HG03039 (cell line): Measurements from ENCODE around the gene UBXN2A.
"Not testable (repeated sequence)": the region's sequence is repeated elsewhere in the genome, so short reads cannot be mapped to it uniquely, and the experiment has no call there.

Experiments used
- ATAC-seq: cut with Tn5 transposase; IDR thresholded peaks from one replicate; pipeline ENCODE4 v1.9.1; 2021; ENCODE audit warnings: mild to moderate bottlenecking, moderate library complexity; ENCODE audit not compliant: unreplicated experiment

UBXN2A gene

DNA sequence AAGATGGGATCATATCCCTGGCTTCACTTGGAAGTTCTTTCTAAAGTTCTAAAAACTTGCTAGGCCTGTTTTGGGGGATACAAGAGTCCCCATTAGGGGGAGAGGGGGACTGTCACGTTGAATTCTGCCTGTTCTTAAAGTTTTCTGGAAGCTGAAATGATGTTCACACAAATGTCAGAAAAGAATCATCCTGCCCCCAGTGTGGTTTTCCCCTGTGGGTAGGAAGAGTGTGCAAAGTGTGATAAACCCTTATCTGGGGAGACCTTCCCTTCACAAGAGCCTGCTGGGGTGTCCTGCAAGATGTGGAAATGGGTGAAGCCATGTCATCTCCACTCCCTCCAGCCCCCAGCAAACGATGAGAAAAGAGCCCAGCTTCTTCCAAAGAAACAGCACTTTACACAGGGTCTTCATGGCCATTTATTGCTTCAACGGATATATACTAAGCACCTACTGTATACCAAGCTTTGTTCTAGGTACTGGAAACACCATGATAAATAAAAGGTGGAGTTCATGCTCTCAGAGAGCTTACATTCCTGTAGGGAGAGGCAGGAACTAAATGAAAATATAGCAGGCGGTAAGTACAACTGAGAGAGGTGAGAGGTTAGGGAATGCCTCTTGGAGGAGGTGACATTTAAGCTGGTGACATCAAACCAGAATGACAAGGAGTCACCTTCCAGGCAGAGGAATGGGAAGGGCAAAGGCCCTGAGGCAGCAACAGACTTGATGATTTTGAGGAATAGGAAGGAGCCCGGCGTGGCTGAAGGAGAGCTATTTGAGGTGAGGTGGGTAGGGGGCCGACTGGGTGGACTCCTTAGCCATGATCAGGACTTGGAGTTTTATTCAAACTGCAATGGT is 71.2 kb downstream of the UBXN2A start:
- no peak for ATAC-seq

GRCh38 chr2:24012521-24013188 is 72.4 kb downstream of the UBXN2A start:
- ATAC-seq = no peak

DNA sequence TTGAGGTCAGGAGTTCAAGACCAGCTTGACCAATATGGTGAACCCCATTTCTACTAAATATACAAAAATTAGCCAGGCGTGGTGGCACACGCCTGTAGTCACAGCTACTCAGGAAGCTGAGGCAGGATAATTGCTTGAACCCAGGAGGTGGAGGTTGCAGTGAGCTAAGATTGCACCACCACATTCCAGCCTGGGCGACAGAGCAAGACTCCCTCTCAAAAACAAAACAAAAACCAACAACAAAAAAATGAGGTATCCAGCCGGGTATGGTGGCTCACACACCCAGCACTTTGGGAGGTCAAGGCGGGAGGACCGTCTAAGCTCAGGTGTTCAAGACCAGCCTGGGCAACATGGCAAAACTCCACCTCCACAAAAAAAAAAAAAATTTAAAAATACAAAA is 74.6 kb downstream of the UBXN2A start:
- ATAC-seq = not testable (repeated sequence)

GRCh38 chr2:24015562-24016375 is 75.5 kb downstream of the UBXN2A start:
- ATAC-seq = no peak

DNA sequence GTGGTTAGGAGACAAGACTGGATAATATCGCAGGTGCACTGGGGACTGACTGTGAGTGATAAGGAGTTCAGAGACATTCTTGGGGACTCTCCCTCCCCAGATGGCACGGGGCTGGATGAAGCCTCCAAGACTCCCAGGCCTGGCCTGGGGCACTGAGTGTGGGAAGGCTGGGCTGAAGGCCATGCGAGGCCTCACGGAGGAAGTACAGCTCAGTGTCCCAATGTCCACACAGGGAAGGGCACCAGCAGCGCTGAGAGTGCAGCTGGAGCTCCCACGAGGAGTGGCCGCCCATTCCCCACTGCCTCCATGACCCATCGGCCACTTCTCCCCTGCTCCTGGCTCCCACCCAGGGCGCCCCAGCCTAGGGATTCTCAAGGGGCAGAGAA is 76.1 kb downstream of the UBXN2A start:
- ATAC-seq = no peak

- no peak for ATAC-seq
These were observed 76.8 kb downstream of the UBXN2A start for GRCh38 chr2:24016853-24017703.

DNA sequence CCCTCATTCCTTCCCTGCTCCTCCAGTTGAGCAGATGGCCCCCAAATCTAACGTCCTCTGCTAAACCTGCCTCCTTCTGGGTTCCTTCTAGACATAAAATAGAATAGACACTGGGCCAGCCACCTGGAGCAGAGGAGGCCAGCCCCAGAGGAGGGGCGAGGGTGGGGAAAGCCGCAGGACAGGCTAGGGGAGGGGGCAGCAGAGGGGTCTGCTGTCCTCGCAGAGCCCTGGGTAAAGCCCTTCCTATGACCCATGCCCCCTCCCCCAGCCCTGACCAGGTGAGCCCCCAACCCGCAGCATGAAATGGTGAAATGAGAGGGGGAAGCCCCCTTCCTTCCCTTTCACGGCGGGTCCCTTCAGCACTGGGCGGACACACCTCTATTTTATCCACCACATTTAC is 77.4 kb downstream of the UBXN2A start:
- no peak for ATAC-seq

DNA sequence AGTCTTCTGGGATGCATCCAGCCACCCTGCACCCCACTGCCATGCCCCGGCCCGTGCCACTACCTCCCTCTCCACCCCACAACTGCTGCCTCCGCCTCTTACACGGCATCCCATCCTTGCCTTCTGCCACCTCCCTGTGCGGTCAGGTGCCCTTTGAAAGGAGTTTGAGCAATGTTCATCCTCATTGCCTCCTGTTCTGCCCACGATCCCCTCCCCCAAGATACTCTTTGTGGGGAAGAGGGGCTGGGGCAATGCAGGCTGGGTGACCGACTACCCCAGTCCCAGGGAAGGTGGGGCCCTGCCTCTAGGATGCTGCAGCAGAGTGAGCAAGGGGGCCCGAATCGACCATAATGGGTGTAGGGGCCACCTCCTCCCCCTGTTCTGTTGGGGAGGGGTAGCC is 78.0 kb downstream of the UBXN2A start:
- ATAC-seq = no peak

DNA sequence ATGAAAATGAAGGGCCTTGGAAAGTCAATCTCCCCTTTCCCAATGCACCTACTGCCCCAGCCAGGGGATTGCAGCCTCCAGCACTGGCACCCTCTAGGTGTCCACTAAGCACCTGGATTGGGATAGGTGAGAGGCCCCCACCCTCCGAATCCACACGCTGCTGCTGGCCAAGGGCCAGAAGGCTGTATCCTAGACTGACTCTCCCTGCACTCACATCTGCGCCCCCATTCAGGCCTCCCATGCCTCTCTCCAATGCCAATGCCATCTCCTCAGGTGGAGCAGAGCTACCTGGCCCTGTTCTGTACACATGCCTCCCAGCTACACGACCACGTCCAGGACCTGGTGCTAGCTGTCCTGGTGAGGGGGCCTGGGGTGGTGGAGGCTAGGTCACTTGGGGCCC is 79.5 kb downstream of the UBXN2A start:
- no peak for ATAC-seq

- no peak for ATAC-seq
These were observed 80.0 kb downstream of the UBXN2A start for GRCh38 chr2:24020244-24020643.

GRCh38 chr2:24021122-24021998 is 81.1 kb downstream of the UBXN2A start:
- no peak for ATAC-seq

DNA sequence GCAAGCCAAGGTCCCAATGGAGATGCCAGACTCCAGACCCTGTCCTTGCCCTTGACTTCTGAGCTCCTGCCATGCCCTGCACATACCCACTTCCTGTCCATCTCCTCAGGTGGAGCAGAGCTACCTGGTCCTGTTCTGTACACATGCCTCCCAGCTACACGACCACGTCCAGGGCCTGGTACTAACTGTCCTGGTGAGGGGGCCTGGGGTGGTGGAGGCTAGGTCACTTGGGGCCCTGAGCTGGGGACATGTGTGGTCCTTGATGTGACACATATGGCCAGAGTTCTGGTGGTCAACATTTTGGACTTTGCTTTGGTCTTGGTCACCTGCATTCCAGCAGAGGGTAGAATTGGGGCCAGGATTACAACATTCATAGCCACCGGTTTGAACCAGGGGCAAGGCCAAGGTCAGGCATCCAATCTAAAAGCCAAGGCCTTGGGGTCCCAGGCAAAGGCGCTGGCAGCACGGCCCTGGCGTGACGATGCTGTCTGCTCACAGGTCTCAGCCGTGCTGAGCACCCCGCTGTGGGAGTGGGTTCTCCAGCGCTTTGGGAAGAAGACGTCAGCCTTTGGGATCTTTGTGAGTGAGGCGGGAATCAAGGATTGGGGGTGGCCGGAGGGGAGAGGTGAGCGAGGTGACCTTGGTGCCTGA is 82.2 kb downstream of the UBXN2A start:
- ATAC-seq = no peak

DNA sequence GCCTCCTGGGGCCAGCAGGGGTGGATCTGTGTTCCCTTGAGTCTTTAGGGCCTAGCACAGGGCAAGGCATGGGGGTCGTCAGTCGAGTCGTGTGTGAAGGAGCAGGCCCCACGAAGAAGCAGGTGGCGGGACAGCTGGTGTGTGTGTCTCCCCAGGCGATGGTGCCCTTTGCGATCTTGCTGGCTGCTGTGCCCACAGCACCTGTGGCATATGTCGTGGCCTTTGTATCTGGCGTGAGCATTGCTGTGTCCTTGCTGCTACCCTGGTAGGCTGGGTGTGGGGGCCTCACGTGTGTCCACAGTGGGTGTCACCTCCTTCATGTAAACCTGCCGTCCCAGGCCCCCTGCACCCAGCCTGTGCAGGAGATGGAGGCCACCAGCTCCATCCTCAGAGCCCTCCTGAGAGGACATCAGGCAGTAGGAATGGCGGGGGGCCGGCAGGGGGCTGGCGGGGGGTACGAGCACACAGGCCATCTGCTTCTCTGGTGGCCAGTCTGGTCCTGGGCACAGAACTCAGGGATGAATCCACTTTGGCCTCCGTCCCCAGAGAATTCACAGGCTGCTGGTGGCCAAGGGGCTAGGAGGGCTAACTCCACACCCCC is 82.8 kb downstream of the UBXN2A start:
- no peak for ATAC-seq

GRCh38 chr2:24024018-24024417 is 83.8 kb downstream of the UBXN2A start:
- ATAC-seq = no peak

GRCh38 chr2:24024996-24025663 is 84.9 kb downstream of the UBXN2A start:
- no peak for ATAC-seq

DNA sequence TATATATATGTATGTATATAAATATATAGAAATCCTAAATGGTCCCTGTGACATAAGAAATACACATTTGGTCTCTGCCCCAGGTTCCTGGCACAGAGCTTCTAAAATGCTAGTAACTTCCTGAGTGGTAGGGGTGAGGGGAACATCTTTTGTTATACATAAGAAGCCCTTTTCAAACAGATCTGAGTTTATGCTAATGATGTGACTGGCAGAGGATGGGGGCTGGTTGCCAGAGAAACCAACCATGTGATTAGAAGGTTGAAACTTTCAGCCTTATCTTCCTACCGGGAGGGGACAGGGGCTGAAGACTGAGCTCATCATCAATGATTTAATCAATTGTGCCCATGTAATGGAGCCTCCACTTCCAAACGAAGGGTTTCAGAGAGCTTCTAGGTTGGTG is 86.0 kb downstream of the UBXN2A start:
- ATAC-seq = no peak

- ATAC-seq = no peak
These were observed 98.7 kb downstream of the UBXN2A start for GRCh38 chr2:24038786-24039499.

DNA sequence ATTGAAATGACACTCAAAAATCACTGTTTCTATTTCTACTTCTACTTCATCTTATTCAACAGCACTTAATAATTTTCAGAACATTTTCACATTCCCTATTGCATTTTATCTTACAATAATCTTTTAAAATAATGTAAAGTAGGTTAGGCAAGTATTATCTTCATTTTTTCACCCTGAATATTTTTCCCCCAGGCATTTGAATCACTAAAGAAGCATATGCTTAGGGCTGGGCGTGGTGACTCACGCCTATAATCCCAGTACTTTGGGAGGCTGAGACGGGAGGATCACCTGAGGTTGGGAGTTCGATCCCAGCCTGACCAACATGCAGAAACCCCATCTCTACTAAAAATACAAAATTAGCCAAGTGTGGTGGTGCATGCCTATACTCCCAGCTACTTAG is 100.2 kb downstream of the UBXN2A start:
- no peak for ATAC-seq
